HEK293 (cell line): ENCODE measurements around the gene UHRF1.

Experiments used
- KLF16 ChIP-seq: fragments of 450-650 bp; formaldehyde crosslinking; IDR thresholded peaks from 2 replicates; pipeline ENCODE4 v1.5.1; 2017; ENCODE audit warnings: missing biosample characterization, missing genetic modification characterization
- PRDM10 ChIP-seq: fragments of 450-650 bp; formaldehyde crosslinking; IDR thresholded peaks from 2 replicates; pipeline ENCODE4 v1.5.1; 2016; ENCODE audit warnings: missing biosample characterization, missing genetic modification characterization
- ZNF132 ChIP-seq: fragments of 450-650 bp; formaldehyde crosslinking; IDR thresholded peaks from 2 replicates; pipeline ENCODE4 v1.5.1; 2017; ENCODE audit warnings: missing biosample characterization, missing genetic modification characterization, borderline replicate concordance
- ZNF138 ChIP-seq: fragments of 450-650 bp; formaldehyde crosslinking; IDR thresholded peaks from 2 replicates; pipeline ENCODE4 v1.5.1; 2016; ENCODE audit warnings: missing biosample characterization, missing genetic modification characterization, borderline replicate concordance
- ZNF157 ChIP-seq: fragments of 450-650 bp; formaldehyde crosslinking; IDR thresholded peaks from 2 replicates; pipeline ENCODE4 v1.5.1; 2016; ENCODE audit warnings: missing biosample characterization, missing genetic modification characterization
- ZNF341 ChIP-seq: fragments of 450-650 bp; formaldehyde crosslinking; IDR thresholded peaks from 2 replicates; pipeline ENCODE4; 2016; ENCODE audit warnings: low read depth, missing biosample characterization, missing genetic modification characterization
- ZNF837 ChIP-seq: fragments of 450-650 bp; formaldehyde crosslinking; IDR thresholded peaks from 2 replicates; pipeline ENCODE4 v1.5.1; 2016; ENCODE audit warnings: missing biosample characterization, missing genetic modification characterization
- TF ChIP-seq, protein P1 (sequence below): fragments of 450-650 bp; formaldehyde crosslinking; IDR thresholded peaks from 2 replicates; pipeline ENCODE4 v1.5.1; 2016; ENCODE audit warnings: missing biosample characterization, missing genetic modification characterization

DNA sequence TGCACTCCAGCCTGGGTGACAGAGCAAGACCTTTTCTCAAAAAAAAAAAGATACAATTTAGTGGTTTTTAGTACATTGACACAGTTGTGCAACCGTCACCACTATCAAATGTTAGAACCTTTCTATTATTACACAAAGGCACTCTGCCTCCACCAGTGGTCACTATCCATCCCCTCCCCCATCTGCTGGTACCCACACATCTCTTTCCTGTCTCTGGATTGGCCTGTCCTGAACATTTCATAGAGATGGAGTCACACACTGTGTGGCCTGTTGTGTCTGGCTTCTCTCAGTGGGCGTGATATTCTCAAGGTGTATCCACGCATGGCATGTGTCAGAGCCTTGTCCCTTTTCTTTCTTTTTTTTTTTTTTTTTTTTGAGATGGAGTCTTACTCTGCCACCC is 70.8 kb downstream of the UHRF1 start:
- TF ChIP-seq, protein P1, sequence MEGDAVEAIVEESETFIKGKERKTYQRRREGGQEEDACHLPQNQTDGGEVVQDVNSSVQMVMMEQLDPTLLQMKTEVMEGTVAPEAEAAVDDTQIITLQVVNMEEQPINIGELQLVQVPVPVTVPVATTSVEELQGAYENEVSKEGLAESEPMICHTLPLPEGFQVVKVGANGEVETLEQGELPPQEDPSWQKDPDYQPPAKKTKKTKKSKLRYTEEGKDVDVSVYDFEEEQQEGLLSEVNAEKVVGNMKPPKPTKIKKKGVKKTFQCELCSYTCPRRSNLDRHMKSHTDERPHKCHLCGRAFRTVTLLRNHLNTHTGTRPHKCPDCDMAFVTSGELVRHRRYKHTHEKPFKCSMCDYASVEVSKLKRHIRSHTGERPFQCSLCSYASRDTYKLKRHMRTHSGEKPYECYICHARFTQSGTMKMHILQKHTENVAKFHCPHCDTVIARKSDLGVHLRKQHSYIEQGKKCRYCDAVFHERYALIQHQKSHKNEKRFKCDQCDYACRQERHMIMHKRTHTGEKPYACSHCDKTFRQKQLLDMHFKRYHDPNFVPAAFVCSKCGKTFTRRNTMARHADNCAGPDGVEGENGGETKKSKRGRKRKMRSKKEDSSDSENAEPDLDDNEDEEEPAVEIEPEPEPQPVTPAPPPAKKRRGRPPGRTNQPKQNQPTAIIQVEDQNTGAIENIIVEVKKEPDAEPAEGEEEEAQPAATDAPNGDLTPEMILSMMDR (tag by site-specific recombination): no peak
- TF ChIP-seq ZNF157 (tag by site-specific recombination): no peak
- TF ChIP-seq ZNF341 (tag by site-specific recombination): no peak
- TF ChIP-seq ZNF138 (tag by site-specific recombination): no peak
- TF ChIP-seq PRDM10 (tag by site-specific recombination): no peak
- no peak for TF ChIP-seq ZNF837 (tag by site-specific recombination)
- TF ChIP-seq KLF16 (tag by site-specific recombination): no peak
- no peak for TF ChIP-seq ZNF132 (tag by site-specific recombination)
